ENCODE data around the gene SLC25A1. TPM values are rescaled to one million over a fixed set of nuclear protein-coding genes. Genes with fewer than 3 reads are reported as not detected.

The SLC25A1 gene
- total RNA-seq, 4 donors from 2014 or later: 68.5 to 229 (median 185) TPM

DNA sequence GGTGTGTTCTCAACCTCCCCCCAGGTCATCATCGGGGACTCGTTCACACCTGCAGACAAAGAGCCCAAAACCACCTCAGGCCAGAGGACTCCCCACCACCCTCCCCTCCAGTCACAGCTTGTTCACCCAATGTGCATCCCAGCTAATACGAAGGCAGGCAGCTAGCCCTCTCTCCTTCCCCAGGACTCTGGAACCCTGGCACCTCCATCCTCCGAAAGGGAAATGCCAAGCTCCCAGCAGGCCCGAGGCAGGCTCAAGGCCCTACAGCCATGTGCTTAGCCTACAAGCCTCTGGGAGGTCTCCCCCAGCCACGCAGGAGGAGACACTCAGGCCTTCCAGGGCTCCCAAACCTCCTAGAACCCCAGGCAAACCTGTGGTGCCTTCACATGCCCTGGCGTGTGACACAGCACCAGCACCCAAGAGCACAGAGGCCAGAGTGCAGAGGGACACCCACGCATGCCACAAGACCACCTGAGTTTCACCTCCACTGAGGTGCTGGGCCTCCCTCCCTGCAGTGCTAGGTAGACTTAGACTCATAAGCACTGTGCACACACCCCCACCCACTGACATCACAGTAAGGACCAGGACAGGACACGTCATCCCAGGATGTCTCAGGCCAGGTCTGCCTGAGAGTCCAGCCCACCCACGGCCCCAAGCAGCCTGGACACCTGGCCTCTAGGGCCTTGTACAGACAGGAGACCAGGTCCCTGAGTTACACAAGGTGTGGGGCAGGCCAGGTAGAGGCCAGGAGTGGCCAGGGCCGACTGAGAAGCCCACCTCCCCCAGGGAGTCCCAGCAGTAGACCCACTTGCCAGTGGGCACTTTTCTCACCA, 40.9 kb downstream of the SLC25A1 start:
- TF ChIP-seq POLR2A (IDR thresholded peaks at IDR 0.05): no peak
- no peak for TF ChIP-seq CTCF (IDR thresholded peaks at IDR 0.05)
- Histone ChIP-seq H3K36me3 (peaks cover 0 to 85% (median 0%) of the 10 kb centered on the region in 3 donors), H3K27me3 (no peaks in the 10 kb centered on the region), H3K4me3 (no peak overlapping the region), H3K4me1 (no peaks in the 10 kb centered on the region), H3K27ac (no peak overlapping the region), H3K9me3 (no peaks in the 10 kb centered on the region)
- no peak for DNase-seq

- Histone ChIP-seq H3K27me3 (no peaks in the 10 kb centered on the region), H3K4me1 (no peaks in the 10 kb centered on the region), H3K36me3 (peaks cover 0 to 79% (median 0%) of the 10 kb centered on the region in 3 donors), H3K9me3 (no peaks in the 10 kb centered on the region), H3K27ac (no peak overlapping the region), H3K4me3 (no peak overlapping the region)
- DNase-seq: no peak
- no peak for TF ChIP-seq CTCF (IDR thresholded peaks at IDR 0.05)
- TF ChIP-seq POLR2A (IDR thresholded peaks at IDR 0.05): no peak
Observed at GRCh38 chr22:19136915-19137314, 41.6 kb downstream of the SLC25A1 start.

- no peak overlapping the region for H3K4me3 ChIP-seq
- no peaks in the 10 kb centered on the region for H3K27me3 ChIP-seq
- no peaks in the 10 kb centered on the region for H3K9me3 ChIP-seq
- H3K4me1 ChIP-seq: no peaks in the 10 kb centered on the region
- TF ChIP-seq CTCF (IDR thresholded peaks at IDR 0.05) (no peak), POLR2A (IDR thresholded peaks at IDR 0.05) (no peak)
- H3K27ac ChIP-seq: no peak overlapping the region
- peaks cover 0 to 60% (median 0%) of the 10 kb centered on the region in 3 donors for H3K36me3 ChIP-seq
- no peak for DNase-seq
Observed at GRCh38 chr22:19134874-19135273, 43.7 kb downstream of the SLC25A1 start.

- no peak overlapping the region for H3K4me3 ChIP-seq
- DNase-seq: no peak
- H3K36me3 ChIP-seq: peaks cover 0 to 55% (median 0%) of the 10 kb centered on the region in 3 donors
- H3K9me3 ChIP-seq: no peaks in the 10 kb centered on the region
- TF ChIP-seq POLR2A (IDR thresholded peaks at IDR 0.05) (no peak), CTCF (IDR thresholded peaks at IDR 0.05) (no peak)
- no peaks in the 10 kb centered on the region for H3K4me1 ChIP-seq
- no peaks in the 10 kb centered on the region for H3K27me3 ChIP-seq
- H3K27ac ChIP-seq: no peak overlapping the region
Observed at GRCh38 chr22:19134176-19134831, 44.2 kb downstream of the SLC25A1 start.

- Histone ChIP-seq H3K9me3 (no peaks in the 10 kb centered on the region), H3K36me3 (peaks cover 0 to 47% (median 0%) of the 10 kb centered on the region in 3 donors), H3K4me1 (no peaks in the 10 kb centered on the region), H3K27me3 (no peaks in the 10 kb centered on the region), H3K4me3 (no peak overlapping the region), H3K27ac (no peak overlapping the region)
- DNase-seq: no peak
- TF ChIP-seq POLR2A (IDR thresholded peaks at IDR 0.05) (no peak), CTCF (IDR thresholded peaks at IDR 0.05) (no peak)
Observed at GRCh38 chr22:19133561-19133960, 45.0 kb downstream of the SLC25A1 start.

Data from Peyer's patch (tissue), 4 donors.